HepG2 (cell line): ENCODE results near the gene POP5. TPM values are rescaled to one million over a fixed set of nuclear protein-coding genes. Genes with fewer than 3 reads are reported as not detected.
A peak's percentile ranks its signal among the peaks of the same experiment; 100 is the strongest.

Experiments used
- ELF4 ChIP-seq: sonication (generic); formaldehyde crosslinking; IDR thresholded peaks from 2 replicates; pipeline ENCODE4 v1.5.0; 2020; ENCODE audit warnings: missing genetic modification reagents, mild to moderate bottlenecking, moderate library complexity, borderline replicate concordance
- ESRRA ChIP-seq: sonication (generic); formaldehyde crosslinking; IDR thresholded peaks from 2 replicates; pipeline ENCODE4 v1.5.1; 2020; ENCODE audit warnings: mild to moderate bottlenecking, low read depth, missing genetic modification reagents
- FOXA1 ChIP-seq, 2 experiments: fragments of 450-650 bp in 1 of 2; sonication (generic) in 1 of 2; formaldehyde crosslinking in 1 of 2; IDR thresholded peaks; 2 replicates each; pipeline versions ENCODE4 v1.4.0 to v1.6.1; 2016 to 2020; ENCODE audit warnings: missing genetic modification reagents in 1 of 2
- HOXD1 ChIP-seq: sonication (generic); formaldehyde crosslinking; IDR thresholded peaks from 2 replicates; pipeline ENCODE4 v1.5.0; 2020; ENCODE audit warnings: missing genetic modification reagents
- IRX3 ChIP-seq: sonication (generic); formaldehyde crosslinking; IDR thresholded peaks from 2 replicates; pipeline ENCODE4 v1.8.1; 2023; ENCODE audit warnings: mild to moderate bottlenecking, low read depth, missing genetic modification reagents, borderline replicate concordance
- KDM5B ChIP-seq: sonication (generic); formaldehyde crosslinking; IDR thresholded peaks from 2 replicates; pipeline ENCODE4 v1.4.0; 2020; ENCODE audit warnings: missing genetic modification reagents, mild to moderate bottlenecking, borderline replicate concordance
- NBN ChIP-seq: fragments of 450-650 bp; conservative IDR thresholded peaks from 2 replicates; pipeline ENCODE4 v1.6.1; 2017
- PAXIP1 ChIP-seq: sonication (generic); formaldehyde crosslinking; conservative IDR thresholded peaks from 2 replicates; pipeline ENCODE4 v1.4.0; 2020; ENCODE audit warnings: mild to moderate bottlenecking, missing genetic modification reagents, moderate library complexity
- RBM22 ChIP-seq: fragments of 200-400 bp; formaldehyde crosslinking; optimal IDR thresholded peaks from 2 replicates; pipeline ENCODE3; 2017; ENCODE audit warnings: mild to moderate bottlenecking, low read length, moderate library complexity
- SKIL ChIP-seq: sonication (generic); formaldehyde crosslinking; IDR thresholded peaks from 2 replicates; pipeline ENCODE4 v1.8.0; 2022; ENCODE audit warnings: missing genetic modification reagents, mild to moderate bottlenecking, moderate library complexity, borderline replicate concordance
- ZBTB10 ChIP-seq: sonication (generic); formaldehyde crosslinking; IDR thresholded peaks from 2 replicates; pipeline ENCODE4 v1.4.0; 2020; ENCODE audit warnings: missing genetic modification reagents, borderline replicate concordance
- ZNF205 ChIP-seq: IDR thresholded peaks from 2 replicates; pipeline ENCODE4 v1.6.1; 2018; ENCODE audit warnings: missing biosample characterization, missing genetic modification reagents
- ZNF331 ChIP-seq: sonication (generic); formaldehyde crosslinking; IDR thresholded peaks from 2 replicates; pipeline ENCODE4 v1.4.0; 2020; ENCODE audit warnings: missing genetic modification reagents
- polyA plus RNA-seq, 8 experiments: library from polyadenylated mRNA; depleted of rRNA in 3 of 8; stranded (reverse) in 7 of 8; unstranded in 1 of 8; fragments of >200 nt; fragmentation: Illumina TruSeq in 4 of 8; extraction: Trizol in 4 of 8; gene quantifications; 2 replicates each; pipeline versions ENCODE4 v1.2.1 to v1.2.3, GENCODE V29; 2011 to 2016; ENCODE audit warnings: low read depth in 4 of 8, missing spikeins in 1 of 8, mixed read lengths in 1 of 8; ENCODE audit not compliant: insufficient read depth in 1 of 8
- total RNA-seq, 5 experiments: library from RNA; depleted of rRNA; stranded (reverse); fragments of >200 nt; fragmentation: Illumina TruSeq; extraction: Trizol; gene quantifications; 2 replicates each; pipeline ENCODE4 v1.2.3, GENCODE V29; 2016; ENCODE audit warnings: low read depth in 1 of 5

POP5 gene
- total and polyA plus RNA-seq, 2 of the 13 experiments (the other 11 are each of a cell fraction or from before 2014, with no cell fraction given): 45.6 to 61.3 TPM

- peak; percentile 36; the same call in 1 of the 2 replicates for TF ChIP-seq PAXIP1 (CRISPR knock-in tag)
- TF ChIP-seq ZBTB10 (CRISPR knock-in tag): no peak
- no peak for TF ChIP-seq ZNF205 (CRISPR knock-in tag)
- TF ChIP-seq SKIL: no peak
- no peak for TF ChIP-seq ESRRA (CRISPR knock-in tag)
- no peak for TF ChIP-seq NBN
- TF ChIP-seq ELF4: no peak
- TF ChIP-seq HOXD1 (CRISPR knock-in tag): no peak
- no peak for TF ChIP-seq ZNF331
- no peak for TF ChIP-seq RBM22
- no peak for TF ChIP-seq IRX3
- TF ChIP-seq FOXA1 (IDR thresholded peaks at IDR 0.05): no peak
- TF ChIP-seq FOXA1 (CRISPR knock-in tag; IDR thresholded peaks at IDR 0.05): 0 out of 2 replicates have a peak, but pooled peaks have one; percentile 15
- TF ChIP-seq KDM5B (CRISPR knock-in tag): no peak
- TF ChIP-seq, all 625 proteins: peak for 13
These were observed 45.0 kb downstream of the POP5 start (continued) for GRCh38 chr12:120536064-120536791.
